Frontal cortex (tissue), 4 donors: ENCODE measurements around the gene ST3GAL2. TPM values are rescaled to one million over a fixed set of nuclear protein-coding genes. Genes with fewer than 3 reads are reported as not detected.
"Not testable (repeated sequence)": the region's sequence is repeated elsewhere in the genome, so short reads cannot be mapped to it uniquely, and the experiment has no call there.

Source experiments
- DNase-seq, 2 donors: peaks; one replicate each; pipeline ENCODE4 v3.0.0; 2012; ENCODE audit warnings: low spot score in 2 of 2
- FAIRE-seq: peaks from 2 replicates; lab custom pipeline; 2012; peaks lifted over from hg19 to GRCh38; lab: Jason Lieb, UNC
- total RNA-seq: library from RNA; depleted of rRNA; stranded (reverse); fragments of >200 nt; gene quantifications from one replicate; pipeline ENCODE4 v1.2.3, GENCODE V29; 2014
- donor health status: control.
- donor health status: control.
- donor health status: control.

Gene ST3GAL2
- total RNA-seq, 1 donor from 2014 or later: 26.9 TPM

GRCh38 chr16:70468776-70469525 is 30.1 kb upstream of the ST3GAL2 start:
- FAIRE-seq (no peak), DNase-seq (no peak)

DNA sequence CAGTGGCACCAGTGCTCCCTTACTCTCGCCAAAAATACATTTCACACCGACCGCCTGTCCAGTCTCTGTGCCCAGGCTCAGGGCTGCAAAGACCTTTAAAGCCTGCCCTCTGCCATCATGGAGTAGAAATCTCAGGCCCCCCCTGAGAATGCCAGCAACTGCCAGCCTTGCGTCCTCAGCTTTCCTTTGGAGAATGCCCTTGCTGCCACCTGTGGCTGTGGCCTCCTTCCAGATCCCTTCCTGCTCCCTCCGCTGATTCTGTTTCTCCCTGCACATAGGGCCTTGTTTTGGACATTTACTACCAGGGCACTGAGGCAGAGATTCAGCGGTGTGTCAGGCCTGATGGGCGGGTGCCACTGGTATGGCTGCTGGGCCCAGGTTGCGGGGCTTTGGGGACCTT is 28.7 kb upstream of the ST3GAL2 start:
- FAIRE-seq (no peak), DNase-seq (no peak)

GRCh38 chr16:70467113-70467512 is 28.2 kb upstream of the ST3GAL2 start:
- FAIRE-seq (no peak), DNase-seq (no peak)

DNA sequence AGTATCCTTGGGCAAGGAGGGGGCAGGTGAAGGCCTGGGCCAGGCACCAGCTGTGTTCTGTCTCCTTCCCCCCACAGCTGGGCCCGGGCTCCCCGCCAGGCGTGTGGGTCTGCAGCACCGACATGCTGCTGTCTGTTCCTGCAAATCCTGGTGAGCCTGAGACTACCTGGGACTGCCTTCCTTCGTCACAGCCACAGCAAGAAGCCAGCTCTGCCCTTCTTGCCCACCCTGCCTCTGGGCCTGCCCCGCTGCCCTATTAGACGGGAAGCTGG is 27.8 kb upstream of the ST3GAL2 start:
- no peak for DNase-seq
- no peak for FAIRE-seq

DNA sequence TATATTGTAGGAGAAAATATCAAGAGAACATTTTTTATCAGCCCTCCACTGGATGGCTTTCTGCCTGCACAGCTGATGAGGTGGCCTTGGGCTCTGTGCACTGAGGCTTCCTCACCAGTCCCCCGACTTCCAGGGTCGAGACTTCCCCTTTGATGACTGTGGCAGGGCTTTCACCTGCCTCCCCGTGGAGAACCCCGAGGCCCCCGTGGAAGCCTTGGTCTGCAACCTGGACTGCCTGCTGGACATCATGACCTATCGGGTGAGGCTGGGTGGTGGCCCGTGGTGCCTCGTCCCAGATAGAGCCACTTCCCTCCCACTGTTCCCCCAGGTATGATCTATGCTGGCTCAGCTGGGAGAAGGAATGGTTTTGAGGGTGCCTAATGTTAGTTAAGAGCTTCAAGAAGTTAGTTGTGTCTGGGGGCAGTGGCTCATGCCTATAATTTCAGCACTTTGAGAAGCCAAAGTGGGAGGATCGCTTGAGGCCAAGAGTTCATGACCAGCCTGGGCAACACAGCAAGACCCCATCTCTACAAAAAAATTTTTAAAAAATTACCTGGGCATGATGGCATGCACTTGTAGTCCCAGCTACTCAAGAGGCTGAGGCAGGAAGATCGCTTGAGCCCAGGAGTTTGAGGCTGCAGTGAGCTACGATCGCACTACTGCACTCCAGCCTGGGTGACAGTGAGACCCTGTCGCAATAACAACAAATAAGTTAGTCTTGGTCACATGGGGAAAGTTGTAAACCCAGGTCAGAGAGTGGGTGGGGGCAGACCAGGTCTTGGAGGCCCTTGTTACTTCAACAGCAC is 27.3 kb upstream of the ST3GAL2 start:
- FAIRE-seq (no peak), DNase-seq (no peak)

DNA sequence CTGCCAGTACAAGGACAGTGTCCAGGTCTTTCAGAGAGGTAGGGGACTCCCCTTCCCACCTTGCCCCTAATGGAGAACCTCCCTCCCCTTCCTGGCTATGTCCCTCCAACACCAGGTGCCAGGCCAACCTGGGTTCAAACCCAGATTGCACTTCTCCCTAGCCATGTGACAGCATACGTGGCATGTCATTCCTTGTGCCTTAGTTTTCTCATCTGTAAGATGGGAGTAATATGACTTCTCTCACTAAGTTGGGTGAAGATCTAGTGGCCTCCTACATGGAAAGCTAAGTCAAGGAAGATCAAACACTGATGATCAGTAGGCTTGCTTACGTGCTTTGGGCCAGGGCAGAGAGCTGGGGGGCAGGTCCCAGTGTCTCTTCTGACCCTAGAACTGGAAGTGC is 24.3 kb upstream of the ST3GAL2 start:
- FAIRE-seq: no peak
- DNase-seq: no peak

DNA sequence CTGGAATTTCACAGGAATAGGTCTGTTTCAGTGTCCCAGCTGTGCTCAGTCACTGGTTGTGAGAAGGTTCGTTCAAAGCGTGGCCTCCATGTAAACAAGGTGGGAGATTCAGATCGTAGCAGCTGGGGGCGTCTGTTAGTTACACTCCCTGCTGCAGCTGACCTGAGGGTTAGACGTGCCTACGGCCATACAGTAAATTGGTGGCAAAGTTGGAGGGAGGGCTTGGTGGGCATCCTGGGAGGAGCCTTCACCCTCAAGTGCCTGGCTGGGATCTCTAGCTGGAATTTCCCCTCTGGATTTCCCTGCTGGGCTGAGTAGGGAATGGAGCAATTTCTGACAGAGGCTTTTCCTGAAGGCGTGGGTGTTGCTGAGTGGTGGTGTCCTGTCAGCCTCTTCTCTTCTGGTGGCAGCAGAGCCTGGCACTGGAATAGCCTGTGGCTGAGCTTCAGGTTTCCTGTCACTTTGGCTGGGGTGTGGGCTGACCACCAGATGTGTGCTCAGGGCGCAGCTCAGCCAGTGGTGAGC is 21.9 kb upstream of the ST3GAL2 start:
- FAIRE-seq (no peak), DNase-seq (no peak)

- no peak for DNase-seq
- no peak for FAIRE-seq
Measured at GRCh38 chr16:70457446-70458166, 18.7 kb upstream of the ST3GAL2 start.

- FAIRE-seq: no peak
Measured at GRCh38 chr16:70455910-70456309, 17.0 kb upstream of the ST3GAL2 start.

GRCh38 chr16:70454222-70455034 is 15.5 kb upstream of the ST3GAL2 start, which contains the start of gene FCSK:
Gene FCSK (plus strand): TSS chr16:70454595. CDS start chr16:70463191, 8,596 bp downstream.
- FAIRE-seq (no peak), DNase-seq (peak; percentile 85 to 90)

More at GRCh38 chr16:70455910-70456309, 17.0 kb upstream of the ST3GAL2 start:
- no peak for DNase-seq

DNA sequence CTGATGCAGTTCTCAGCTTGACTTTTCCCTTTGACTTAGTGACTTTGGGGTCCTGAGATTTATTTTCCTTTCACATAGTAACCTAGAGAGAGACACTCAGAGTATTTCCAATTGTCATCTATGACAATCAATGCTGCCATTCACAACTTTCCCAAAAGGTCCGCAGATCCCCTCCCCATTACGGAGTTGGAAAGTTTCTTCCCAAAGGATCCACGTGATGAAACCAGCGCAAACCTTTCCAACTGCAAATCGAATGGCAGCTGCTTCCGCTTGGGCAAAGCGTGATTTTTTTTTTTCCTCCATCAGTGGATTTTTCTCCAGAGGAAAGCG is 15.0 kb upstream of the ST3GAL2 start:
- DNase-seq (no peak), FAIRE-seq (no peak)

GRCh38 chr16:70453117-70453891 is 14.4 kb upstream of the ST3GAL2 start:
- FAIRE-seq (no peak), DNase-seq (no peak)

- FAIRE-seq, DNase-seq: not testable (repeated sequence)
Measured at GRCh38 chr16:70451004-70451340, 12.1 kb upstream of the ST3GAL2 start.

DNA sequence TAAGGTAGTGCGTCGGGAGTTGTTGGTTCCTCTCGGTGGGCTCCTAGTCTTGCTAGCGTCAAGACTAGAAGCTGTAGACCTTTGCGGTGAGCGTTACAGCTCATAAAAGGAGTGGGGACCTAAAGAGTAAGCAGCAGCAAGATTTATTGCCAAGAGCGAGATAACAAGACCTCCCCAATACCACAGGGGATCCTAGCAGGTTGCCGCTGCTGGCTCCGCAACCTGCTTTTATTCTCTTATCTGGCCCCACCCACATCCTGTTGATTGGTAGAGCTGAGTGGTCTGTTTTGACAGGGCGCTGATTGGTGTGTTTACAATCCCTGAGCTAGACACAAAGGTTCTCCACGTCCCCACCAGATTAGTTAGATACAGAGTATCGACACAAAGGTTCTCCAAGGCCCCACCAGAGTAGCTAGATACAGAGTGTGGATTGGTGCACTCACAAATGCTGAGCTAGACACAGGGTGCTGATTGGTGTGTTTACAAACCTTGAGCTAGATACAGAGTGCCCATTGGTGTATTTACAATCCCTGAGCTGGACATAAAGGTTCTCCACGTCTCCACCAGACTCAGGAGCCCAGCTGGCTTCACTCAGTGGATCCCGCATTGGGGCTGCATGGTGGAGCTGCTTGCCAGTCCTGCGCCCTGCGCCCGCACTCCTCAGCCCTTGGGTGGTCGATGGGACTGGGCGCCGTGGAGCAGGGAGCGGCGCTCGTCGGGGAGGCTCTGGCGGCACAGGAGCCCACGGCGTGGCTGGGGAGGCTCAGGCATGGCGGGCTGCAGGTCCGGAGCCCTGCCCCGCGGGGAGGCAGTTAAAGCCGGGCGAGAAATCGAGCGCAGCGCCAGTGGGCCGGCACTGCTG is 11.5 kb upstream of the ST3GAL2 start:
- DNase-seq, FAIRE-seq: not testable (repeated sequence)

- FAIRE-seq (no peak), DNase-seq (no peak)
Measured at GRCh38 chr16:70448075-70448474, 9.2 kb upstream of the ST3GAL2 start.

- DNase-seq (no peak), FAIRE-seq (no peak)
Measured at GRCh38 chr16:70444249-70445063, 5.6 kb upstream of the ST3GAL2 start.

DNA sequence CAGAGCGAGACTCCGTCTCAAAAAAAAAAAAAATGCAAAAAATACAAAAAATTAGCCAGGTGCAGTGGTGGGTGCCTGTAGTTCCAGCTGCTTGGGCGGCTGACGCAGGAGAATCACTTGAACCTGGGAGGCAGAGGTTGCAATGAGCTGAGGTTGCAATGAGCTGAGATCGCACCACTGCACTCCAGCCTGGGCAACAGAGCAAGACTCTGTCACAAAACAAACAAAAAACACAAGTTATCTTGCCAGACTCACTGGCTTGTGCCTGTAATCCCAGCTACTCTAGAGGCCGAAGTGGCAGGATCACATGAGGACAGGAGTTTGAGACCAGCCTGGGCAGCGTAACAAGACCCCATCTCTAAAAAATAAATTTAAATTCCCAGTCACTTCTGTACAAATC is 3.4 kb upstream of the ST3GAL2 start:
- FAIRE-seq (no peak), DNase-seq (no peak)
